GM23338 (cell line): ENCODE data around the gene ASPDH. TPM values are rescaled to one million over a fixed set of nuclear protein-coding genes. Genes with fewer than 3 reads are reported as not detected.

Experiments
- ATAC-seq: fragments of 200-7000 bp; cut with Tn5 transposase; 3 replicates; pipeline ENCODE4 v1.9.1; 2020
- DNase-seq: peaks from one replicate; pipeline ENCODE4 v3.0.0-alpha.2; 2015; ENCODE audit warnings: low spot score
- H2AFZ ChIP-seq: fragments of 200-600 bp; sonication (generic); 2 replicates; pipeline ENCODE4 v1.8.0; 2016; ENCODE audit warnings: antibody characterized with exemption, mild to moderate bottlenecking, moderate library complexity
- H3F3A ChIP-seq: fragments of 200-600 bp; sonication (generic); replicated peaks from 2 replicates; pipeline ENCODE4 v1.8.0; 2017; ENCODE audit warnings: antibody characterized with exemption, mixed run types, low read depth
- H3K27ac ChIP-seq: fragments of 200-600 bp; sonication (generic); 2 replicates; pipeline ENCODE4 v1.6.1; 2016; ENCODE audit warnings: low read depth
- H3K27me3 ChIP-seq: fragments of 200-600 bp; sonication (generic); 2 replicates; pipeline ENCODE4 v1.8.0; 2016; ENCODE audit warnings: mild to moderate bottlenecking, mixed run types, moderate library complexity; ENCODE audit not compliant: insufficient read depth
- H3K36me3 ChIP-seq: fragments of 200-600 bp; sonication (generic); 2 replicates; pipeline ENCODE4 v1.8.0; 2016; ENCODE audit warnings: mild to moderate bottlenecking; ENCODE audit not compliant: insufficient read depth
- H3K4me1 ChIP-seq: fragments of 200-600 bp; sonication (generic); 2 replicates; pipeline ENCODE4 v1.8.0; 2016; ENCODE audit warnings: mild to moderate bottlenecking, moderate library complexity; ENCODE audit not compliant: insufficient read depth
- H3K4me2 ChIP-seq: fragments of 200-600 bp; sonication (generic); 2 replicates; pipeline ENCODE4 v1.7.1; 2017; ENCODE audit warnings: mixed run types
- H3K4me3 ChIP-seq: fragments of 200-600 bp; sonication (generic); 2 replicates; pipeline ENCODE4 v1.6.1; 2016; ENCODE audit warnings: mixed run types
- H3K79me2 ChIP-seq: fragments of 200-600 bp; sonication (generic); replicated peaks from 2 replicates; pipeline ENCODE4 v1.8.0; 2017; ENCODE audit warnings: mild to moderate bottlenecking; ENCODE audit not compliant: insufficient read depth
- H3K9me2 ChIP-seq: fragments of 200-600 bp; sonication (generic); 2 replicates; pipeline ENCODE4 v1.8.0; 2017; ENCODE audit not compliant: insufficient read depth
- H4K20me1 ChIP-seq: fragments of 200-600 bp; sonication (generic); replicated peaks from 2 replicates; pipeline ENCODE4 v1.8.0; 2017; ENCODE audit warnings: mild to moderate bottlenecking; ENCODE audit not compliant: insufficient read depth
- H3K27ac Mint-ChIP-seq: 2 replicates; pipeline ENCODE4 v1.8.0; 2020; ENCODE audit warnings: inconsistent platforms, mild to moderate bottlenecking, moderate library complexity, mixed read lengths
- H3K27me3 Mint-ChIP-seq: 3 replicates; pipeline ENCODE4 v1.8.0; 2022; ENCODE audit warnings: low read depth, mild to moderate bottlenecking, moderate library complexity, mixed read lengths, inconsistent platforms; ENCODE audit not compliant: insufficient read depth, poor library complexity
- H3K36me3 Mint-ChIP-seq: 3 replicates; pipeline ENCODE4 v1.8.0; 2021; ENCODE audit warnings: low read depth, mild to moderate bottlenecking, inconsistent platforms, moderate library complexity, mixed read lengths
- H3K4me1 Mint-ChIP-seq: 3 replicates; pipeline ENCODE4 v1.8.0; 2020; ENCODE audit warnings: mild to moderate bottlenecking, inconsistent platforms, mixed read lengths
- H3K4me3 Mint-ChIP-seq: 3 replicates; pipeline ENCODE4 v1.8.0; 2021; ENCODE audit warnings: moderate library complexity, mild to moderate bottlenecking, inconsistent platforms, mixed read lengths
- H3K9me3 Mint-ChIP-seq: 3 replicates; pipeline ENCODE4 v1.8.0; 2020; ENCODE audit warnings: moderate library complexity, mild to moderate bottlenecking, inconsistent platforms, mixed read lengths
- CREB1 ChIP-seq: fragments of 250-450 bp; sonication (Bioruptor Pico); IDR thresholded peaks from 2 replicates; pipeline ENCODE4 v1.5.0; 2020; ENCODE audit warnings: low read depth, mild to moderate bottlenecking, moderate library complexity
- CTCF ChIP-seq, 2 experiments: fragments of 200-600 bp in 1 of 2; sonication (generic) in 1 of 2; conservative IDR thresholded peaks; 2 replicates each; pipeline versions ENCODE4 v1.5.1 to v1.6.1; 2016 to 2017; ENCODE audit warnings: antibody characterized with exemption in 2 of 2, low read depth in 2 of 2, mild to moderate bottlenecking in 2 of 2, moderate library complexity in 1 of 2
- ETS1 ChIP-seq: IDR thresholded peaks from 2 replicates; pipeline ENCODE4 v1.6.1; 2016; ENCODE audit warnings: antibody characterized with exemption
- EZH2 ChIP-seq: fragments of 200-600 bp; sonication (generic); IDR thresholded peaks from one replicate; pipeline ENCODE4 v1.8.0; 2017; ENCODE audit warnings: antibody characterized with exemption, mild to moderate bottlenecking, low read depth; ENCODE audit not compliant: unreplicated experiment
- EZH2phosphoT487 ChIP-seq: fragments of 200-600 bp; sonication (generic); IDR thresholded peaks from one replicate; pipeline ENCODE4 v1.8.1; 2018; ENCODE audit warnings: antibody characterized with exemption; ENCODE audit not compliant: unreplicated experiment
- JUNB ChIP-seq: IDR thresholded peaks from one replicate; pipeline ENCODE4 v1.6.1; 2016; ENCODE audit warnings: antibody characterized with exemption; ENCODE audit not compliant: unreplicated experiment
- NANOG ChIP-seq: IDR thresholded peaks from 2 replicates; pipeline ENCODE4 v1.6.1; 2016; ENCODE audit warnings: antibody characterized with exemption, borderline replicate concordance
- POLR2AphosphoS5 ChIP-seq: IDR thresholded peaks from 2 replicates; pipeline ENCODE4 v1.6.1; 2016; ENCODE audit warnings: antibody characterized with exemption, low read depth
- REST ChIP-seq: IDR thresholded peaks from one replicate; pipeline ENCODE4 v1.6.1; 2018; ENCODE audit warnings: antibody characterized with exemption; ENCODE audit not compliant: unreplicated experiment
- STAT1 ChIP-seq: IDR thresholded peaks from one replicate; pipeline ENCODE4 v1.6.1; 2016; ENCODE audit warnings: antibody characterized with exemption; ENCODE audit not compliant: unreplicated experiment
- ZNF114 ChIP-seq: fragments of 250-450 bp; sonication (Bioruptor Pico); IDR thresholded peaks from 2 replicates; pipeline ENCODE4 v1.5.0; 2020; ENCODE audit warnings: mild to moderate bottlenecking, moderate library complexity
- ZNF331 ChIP-seq: fragments of 250-450 bp; sonication (Bioruptor Pico); IDR thresholded peaks from 2 replicates; pipeline ENCODE4 v1.5.0; 2020; ENCODE audit warnings: low read depth, mild to moderate bottlenecking, moderate library complexity
- ZNF462 ChIP-seq: fragments of 250-450 bp; sonication (Bioruptor Pico); IDR thresholded peaks from 2 replicates; pipeline ENCODE4 v1.5.0; 2020; ENCODE audit warnings: mild to moderate bottlenecking, moderate library complexity
- polyA plus RNA-seq: library from polyadenylated mRNA; unstranded; fragments of >200 nt; fragmentation: Nextera tagmentation; extraction: Ambion mirVana; gene quantifications from 2 replicates; pipeline ENCODE4 v1.2.1, GENCODE V29; 2016
- total RNA-seq: library from RNA; depleted of rRNA; stranded (reverse); fragments of >200 nt; shearing (Covaris generic); gene quantifications from 2 replicates; pipeline ENCODE4 v1.2.3, GENCODE V29; 2014

The ASPDH gene
- total and polyA plus RNA-seq, 2 experiments from 2014 or later: not detected

DNA sequence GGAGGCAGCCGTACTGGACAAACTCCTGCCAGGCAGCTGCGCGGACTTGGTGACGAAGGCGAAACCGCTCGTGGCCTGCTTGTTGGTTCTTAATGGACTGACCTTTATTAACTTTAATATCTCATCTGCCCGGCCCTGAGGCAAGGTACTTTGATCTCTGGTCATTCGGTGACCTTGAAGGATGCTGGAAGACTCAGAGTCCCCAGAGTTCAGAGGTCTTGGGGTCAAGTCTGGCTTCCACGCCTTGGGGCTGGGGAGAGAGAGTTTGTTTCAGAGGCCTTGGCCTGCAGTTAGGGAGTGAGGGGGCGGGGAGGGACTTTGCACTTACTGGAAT is 47.0 kb downstream of the ASPDH start:
- Histone ChIP-seq H3K4me2 (no peak overlapping the region), H3K4me3 (no peak overlapping the region), H2AFZ (no peak overlapping the region), H3K36me3 (no peaks in the 10 kb centered on the region), H3K4me1 (0 out of 2 replicates have a peak, but pooled peaks cover 3% of the 10 kb centered on the region), H3K27ac (no peak overlapping the region), H4K20me1 (no peaks in the 10 kb centered on the region), H3K27me3 (no peaks in the 10 kb centered on the region), H3K79me2 (no peaks in the 10 kb centered on the region), H3F3A (peaks cover 3% of the 10 kb centered on the region), H3K9me2 (no peaks in the 10 kb centered on the region)
- ATAC-seq (no peak), DNase-seq (no peak)
- peaks cover 41% of the 10 kb centered on the region for H3K36me3 Mint-ChIP-seq
- TF ChIP-seq ZNF331 (CRISPR knock-in tag) (no peak), EZH2 (no peak), ETS1 (no peak), NANOG (no peak), ZNF114 (CRISPR knock-in tag) (no peak), CTCF (conservative IDR thresholded peaks at IDR 0.05; ENCODE audit: low read depth in 2 of 2) (no peak), ZNF462 (CRISPR knock-in tag) (no peak), CREB1 (CRISPR knock-in tag) (no peak), REST (no peak), JUNB (no peak), STAT1 (no peak), EZH2phosphoT487 (no peak), POLR2AphosphoS5 (no peak)
- no peaks in the 10 kb centered on the region for H3K4me1 Mint-ChIP-seq
- peaks cover 10% of the 10 kb centered on the region for H3K27me3 Mint-ChIP-seq
- H3K4me3 Mint-ChIP-seq: no peak overlapping the region
- peaks cover 97% of the 10 kb centered on the region for H3K9me3 Mint-ChIP-seq
- no peak overlapping the region for H3K27ac Mint-ChIP-seq
